ENCODE results near the gene CD99L2.

The CD99L2 gene

GRCh38 chrX:150781677-150782076 is 116.8 kb downstream of the CD99L2 start:
- DNase-seq (ENCODE audit: low read depth): no peak

DNA sequence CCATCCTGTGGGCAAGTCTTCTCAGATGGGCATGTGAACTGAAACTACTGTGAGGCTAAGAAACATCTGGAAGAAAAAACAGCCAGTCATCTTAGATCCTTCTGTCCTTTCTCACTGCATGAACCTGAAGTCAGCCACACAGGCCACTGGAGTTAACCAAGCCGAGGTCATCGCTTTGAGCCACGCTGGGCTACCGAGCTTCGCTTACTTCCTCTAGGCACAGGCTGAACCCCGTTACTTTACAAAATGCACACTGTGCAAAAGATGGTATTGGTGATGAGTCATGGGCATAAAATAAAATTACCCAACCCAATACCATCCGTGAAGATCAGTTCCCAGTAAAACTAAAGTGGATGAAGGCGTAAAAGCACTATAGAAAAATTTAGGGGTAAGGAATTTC is 119.1 kb downstream of the CD99L2 start:
- no peak for DNase-seq (ENCODE audit: low read depth)

DNA sequence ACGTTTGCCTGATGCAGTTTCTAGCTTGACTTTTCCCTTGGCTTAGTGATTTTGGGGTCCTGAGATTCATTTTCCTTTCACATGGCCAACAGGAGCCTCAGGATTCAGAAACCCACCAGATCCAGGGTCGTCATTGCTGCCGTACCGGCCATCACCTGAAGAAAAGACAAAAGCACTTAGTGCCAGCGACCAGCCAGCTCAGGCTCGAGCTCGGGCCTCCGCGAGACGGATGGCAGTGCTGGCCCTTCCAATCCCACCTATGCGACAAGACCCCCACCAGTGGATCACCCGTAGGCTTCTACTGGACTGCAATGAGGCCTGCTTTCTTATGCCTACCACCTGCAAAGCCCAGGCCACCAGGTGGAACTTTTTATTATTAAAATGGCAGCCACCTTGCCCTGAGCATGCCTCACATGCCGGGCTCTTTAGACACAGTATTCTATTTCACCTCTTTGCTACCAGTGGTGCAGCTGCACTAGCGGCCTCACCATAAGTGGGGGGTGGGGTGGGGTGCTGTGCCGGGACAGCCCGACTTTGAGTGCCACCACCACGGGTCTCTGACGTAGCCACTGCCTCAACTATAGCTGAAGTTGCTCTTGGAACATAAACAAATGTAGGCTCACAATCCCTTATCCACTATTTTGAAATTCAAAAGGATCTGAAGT is 121.0 kb downstream of the CD99L2 start:
- no peak for DNase-seq (ENCODE audit: low read depth)

DNA sequence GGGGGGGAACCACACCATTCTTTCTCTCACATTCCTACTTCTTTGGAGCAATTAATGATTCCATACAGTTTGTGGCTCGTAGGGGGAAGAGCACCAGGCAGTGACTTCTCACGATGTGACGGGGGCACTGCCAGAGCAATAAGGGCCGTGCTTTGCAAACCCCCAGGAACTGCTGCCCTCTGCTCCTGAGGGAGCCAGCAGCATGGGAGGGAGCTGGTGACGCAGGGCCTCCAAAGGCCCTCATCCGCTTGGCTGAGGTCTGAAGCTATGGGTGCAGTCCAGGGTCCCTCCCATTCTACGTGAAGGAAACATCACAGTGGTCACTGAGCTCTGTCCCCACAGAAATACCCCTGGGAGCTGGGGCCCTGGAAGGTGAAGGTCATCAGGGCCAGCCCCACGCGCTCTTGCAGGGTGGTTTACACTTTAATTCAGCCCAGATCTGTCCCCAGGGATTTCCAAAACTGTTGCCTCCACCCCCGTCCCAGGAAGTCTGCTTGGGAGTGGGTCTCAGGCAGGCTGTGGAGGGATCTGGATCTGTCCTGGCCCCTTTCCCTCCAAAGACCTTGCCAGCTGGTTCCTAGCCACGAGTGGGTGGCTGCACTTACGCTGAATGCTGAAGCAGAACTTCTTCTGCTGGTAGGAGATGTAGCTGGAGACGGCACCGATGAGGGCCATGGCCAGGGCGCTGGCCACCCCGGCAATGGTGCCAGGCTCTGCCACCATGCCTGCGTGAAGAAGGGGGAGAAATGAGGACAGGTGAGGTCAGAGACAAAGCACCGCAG is 122.7 kb downstream of the CD99L2 start:
- DNase-seq (ENCODE audit: low read depth): no peak

DNA sequence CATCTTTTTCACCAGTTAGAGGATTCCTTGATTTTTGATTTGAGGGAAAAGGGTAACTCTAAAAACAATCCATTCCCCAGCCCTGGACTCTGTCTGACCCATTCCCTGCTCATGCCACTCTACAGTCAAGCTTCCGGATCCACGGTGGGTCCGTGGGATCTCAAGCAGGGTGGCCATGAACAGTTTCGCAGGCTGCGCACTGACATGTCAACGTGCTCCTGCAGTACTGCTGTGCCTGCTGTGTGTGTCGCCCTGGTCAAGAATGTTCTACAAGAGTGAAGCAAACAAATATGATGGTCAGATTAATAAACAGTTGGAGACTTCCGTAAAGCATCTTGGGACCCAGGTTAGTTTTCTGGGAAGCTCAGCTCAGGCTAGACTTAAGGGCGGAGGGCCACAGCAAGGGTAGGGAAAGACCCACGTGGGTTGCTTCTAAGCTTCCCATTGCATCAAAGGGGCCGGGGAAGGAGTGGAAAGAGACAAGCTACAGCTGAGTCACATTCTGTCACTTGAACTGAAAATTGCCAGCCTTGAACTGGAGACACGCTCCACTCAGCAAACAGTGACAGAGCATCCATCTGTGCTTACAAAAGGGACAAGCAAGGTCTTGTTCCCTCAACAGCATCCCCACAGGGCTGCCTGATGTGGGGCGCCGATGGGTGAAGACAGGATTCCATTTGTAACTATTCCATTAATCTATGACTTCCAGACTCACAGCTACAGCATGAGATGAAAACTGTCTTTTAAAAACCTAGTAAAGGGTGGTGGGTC is 123.5 kb downstream of the CD99L2 start:
- no peak for DNase-seq (ENCODE audit: low read depth)

- peak; percentile 7 for DNase-seq (ENCODE audit: low read depth)
These were observed 124.8 kb downstream of the CD99L2 start for GRCh38 chrX:150773634-150774033.

- no peak for DNase-seq (ENCODE audit: low read depth)
These were observed 125.4 kb downstream of the CD99L2 start for GRCh38 chrX:150773117-150773516.

DNA sequence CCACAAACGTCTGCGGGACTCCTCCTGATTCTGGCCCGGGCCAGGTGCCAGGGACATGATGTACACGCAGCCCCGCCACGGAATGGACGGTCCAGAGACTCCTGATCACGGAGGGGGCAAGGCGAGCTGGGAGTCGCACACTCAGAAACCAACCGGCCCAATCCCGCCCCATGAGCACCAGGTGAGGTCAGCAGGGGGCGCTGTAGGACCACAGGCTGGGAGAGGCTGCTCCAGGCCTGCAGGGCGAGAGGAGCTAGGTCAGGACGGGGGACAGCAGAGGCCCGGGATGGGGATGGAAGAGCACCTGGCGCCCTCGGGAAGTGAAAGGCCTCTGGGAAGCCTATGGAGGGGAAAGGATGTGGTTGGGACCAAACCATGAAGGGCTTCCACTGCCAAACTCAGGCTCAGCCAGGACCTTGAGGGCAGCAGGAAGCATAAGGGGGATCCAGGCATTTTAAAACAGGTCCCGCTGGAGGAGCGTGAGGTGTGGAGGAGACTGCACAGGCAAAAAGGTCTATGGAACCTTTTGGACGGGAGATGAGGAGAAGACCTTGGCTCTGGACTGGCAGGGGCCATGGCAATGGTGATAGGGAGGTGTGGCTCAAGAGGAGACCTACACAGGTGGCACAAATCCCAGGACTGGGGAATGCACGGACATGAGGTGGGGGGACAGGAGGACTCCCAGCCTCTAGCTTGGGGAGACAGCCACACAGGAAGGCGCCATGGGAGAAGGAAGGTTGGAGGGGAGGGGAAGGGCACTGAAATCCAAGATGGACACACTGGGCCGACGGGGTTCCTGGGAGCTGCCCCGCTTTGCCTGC is 126.1 kb downstream of the CD99L2 start:
- DNase-seq (ENCODE audit: low read depth): peak; percentile 66

DNA sequence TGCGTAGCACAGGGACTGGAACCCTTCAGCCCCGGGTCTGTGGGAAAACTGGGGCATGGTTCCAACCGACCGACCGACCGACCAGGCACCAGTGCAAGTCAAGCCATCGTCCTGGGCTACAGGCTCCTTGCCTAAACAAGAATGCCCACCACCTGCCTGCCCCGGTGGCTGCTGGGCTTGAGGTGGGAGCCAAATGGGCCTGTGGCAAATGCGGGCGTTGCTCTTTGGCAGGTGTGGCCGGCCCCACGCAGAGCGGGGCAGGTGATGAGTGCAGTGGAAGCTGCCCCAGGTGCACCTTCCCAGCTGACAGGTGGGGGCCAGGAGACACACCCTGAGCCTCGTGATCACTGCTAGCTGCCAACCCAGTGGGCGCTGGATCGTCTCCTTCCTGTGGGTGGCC is 127.4 kb downstream of the CD99L2 start:
- no peak for DNase-seq (ENCODE audit: low read depth)

DNA sequence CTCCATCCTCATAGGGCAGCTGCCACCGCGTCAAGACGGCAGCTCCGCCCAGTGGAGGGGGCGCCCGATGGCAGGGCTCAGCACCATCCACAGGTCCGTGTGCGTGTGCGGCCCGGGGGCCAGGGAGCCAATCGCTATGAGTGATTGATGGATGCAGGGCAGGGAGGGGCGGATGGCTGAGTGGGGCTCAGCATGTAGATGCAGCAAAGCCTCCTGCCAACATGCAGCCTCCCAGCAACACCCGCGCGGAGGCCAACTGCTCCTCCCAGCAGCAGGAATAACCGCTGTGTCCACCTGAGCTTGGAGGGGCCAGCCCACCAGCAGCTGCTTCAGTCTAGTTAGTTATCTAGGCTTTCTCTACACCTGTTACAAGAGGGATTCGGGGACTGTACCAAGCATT is 127.8 kb downstream of the CD99L2 start:
- DNase-seq (ENCODE audit: low read depth): no peak

DNA sequence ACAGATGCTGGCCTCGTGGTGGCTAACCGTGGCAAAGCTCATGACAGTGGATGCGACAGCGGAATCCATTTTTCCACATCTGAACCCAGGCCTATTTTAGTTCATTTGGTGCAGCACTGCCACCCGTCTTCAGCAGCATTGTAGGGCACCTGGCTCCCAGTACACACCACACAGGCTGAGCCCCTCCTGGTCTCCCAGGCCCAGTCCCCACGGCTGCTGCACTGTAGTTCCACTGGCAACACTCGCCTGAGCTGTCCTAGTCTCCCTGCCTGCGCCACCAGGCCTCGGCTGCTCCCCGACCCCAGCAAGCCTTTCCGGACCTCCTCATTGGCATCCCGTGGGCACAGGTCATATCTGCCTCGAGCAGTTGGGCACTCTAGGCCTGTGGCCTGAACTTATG is 129.1 kb downstream of the CD99L2 start:
- no peak for DNase-seq (ENCODE audit: low read depth)

DNA sequence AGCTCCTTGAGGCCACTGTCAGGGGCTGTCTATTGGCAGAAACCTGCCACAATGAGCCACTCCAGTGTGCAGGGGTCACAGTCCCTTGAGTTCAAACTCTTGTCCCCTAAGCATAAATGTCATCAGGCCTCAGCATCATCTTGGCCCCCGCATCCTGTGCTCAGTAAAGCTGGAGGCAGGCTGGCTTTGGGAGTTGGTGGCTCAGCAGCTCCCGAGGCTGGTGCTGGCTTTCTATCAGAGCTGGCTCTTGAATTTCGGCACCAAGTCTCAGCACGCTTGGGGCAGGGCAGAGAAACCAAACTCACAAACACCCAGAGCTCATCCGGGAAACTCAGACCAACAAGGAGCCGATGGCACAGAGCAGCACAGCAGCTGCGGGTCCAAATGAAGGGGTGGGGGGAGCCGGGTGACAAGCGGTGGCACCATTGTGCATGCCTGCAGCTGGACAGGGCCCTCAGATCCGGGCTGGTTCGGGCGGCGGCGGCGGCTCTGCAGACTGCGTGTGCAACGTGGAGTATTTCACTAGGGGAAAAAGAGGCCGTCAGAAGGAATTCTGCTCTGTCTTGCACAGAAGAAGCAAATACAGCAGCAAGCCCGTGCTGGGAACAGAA is 129.8 kb downstream of the CD99L2 start:
- DNase-seq (ENCODE audit: low read depth): no peak

GRCh38 chrX:150768132-150768485 is 130.4 kb downstream of the CD99L2 start:
- DNase-seq (ENCODE audit: low read depth): no peak

DNA sequence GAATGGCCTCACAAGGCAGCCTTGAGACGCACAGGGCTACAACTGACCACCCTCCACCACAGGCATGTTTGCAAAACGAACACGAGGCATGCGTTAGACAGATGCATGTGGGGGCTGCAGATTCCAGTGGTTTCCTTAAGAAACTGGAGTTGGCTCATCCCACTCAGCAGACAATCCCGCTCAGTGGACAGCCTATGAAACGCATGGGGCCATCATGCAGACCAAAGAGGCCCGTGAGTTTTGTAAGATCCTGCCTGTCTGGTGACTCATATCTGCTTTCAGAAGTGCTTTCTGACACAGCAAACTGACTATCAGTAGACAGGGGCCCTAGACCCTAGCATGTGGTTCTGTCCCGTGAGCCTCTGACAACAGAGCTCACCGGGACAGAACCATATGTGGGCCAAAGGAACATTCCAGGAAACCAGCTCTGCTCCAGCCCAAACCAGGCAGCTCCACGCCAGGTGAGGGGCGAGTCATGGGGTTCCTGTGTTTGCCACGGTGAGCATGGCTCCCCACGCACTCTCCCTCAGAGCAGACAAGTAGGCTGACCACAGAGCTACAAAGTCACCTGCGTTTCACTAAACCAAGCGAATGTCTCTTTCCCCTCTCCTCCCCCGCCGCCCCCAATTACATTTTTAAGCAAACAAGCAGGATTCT is 130.9 kb downstream of the CD99L2 start:
- DNase-seq (ENCODE audit: low read depth): peak; percentile 90

DNA sequence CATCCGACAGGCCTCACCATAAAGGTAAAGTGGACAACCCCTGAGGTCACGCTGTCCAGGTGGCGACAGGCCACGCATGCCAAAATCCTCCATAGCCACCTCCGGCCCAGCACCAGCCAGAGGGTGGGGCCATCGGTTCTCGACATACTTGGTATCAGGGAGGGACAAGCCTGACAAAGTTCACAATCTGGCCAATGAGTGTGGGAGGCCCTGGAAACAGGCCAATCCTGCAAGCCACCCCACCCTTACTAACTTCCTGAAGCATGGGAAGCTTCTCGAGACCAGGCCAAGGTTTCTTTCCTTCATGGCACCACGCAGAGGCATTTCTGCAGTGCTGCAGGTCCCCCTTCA is 131.4 kb downstream of the CD99L2 start:
- DNase-seq (ENCODE audit: low read depth): no peak

- DNase-seq (ENCODE audit: low read depth): no peak
These were observed 132.0 kb downstream of the CD99L2 start for GRCh38 chrX:150766351-150767044.

- no peak for DNase-seq (ENCODE audit: low read depth)
These were observed 132.6 kb downstream of the CD99L2 start for GRCh38 chrX:150765782-150766350.

DNA sequence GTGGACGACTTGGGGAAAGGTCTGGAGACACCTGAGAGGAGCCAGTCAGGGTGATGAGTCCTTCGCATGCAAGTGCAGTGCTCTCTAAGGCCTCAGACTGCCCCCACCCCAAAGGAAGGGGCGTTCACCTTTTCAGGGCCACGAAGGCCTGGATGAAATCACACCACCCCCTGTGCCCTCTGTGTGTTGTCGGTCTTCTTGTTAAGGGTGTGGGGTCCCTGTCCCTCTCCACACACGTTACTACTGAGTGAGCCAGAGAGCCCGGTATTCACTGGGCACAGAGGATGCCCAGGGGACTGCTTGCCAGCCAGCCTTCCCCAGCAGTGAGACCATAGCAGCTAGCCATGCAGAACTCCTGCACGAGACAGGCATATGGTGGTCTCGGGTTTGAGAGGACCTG is 133.2 kb downstream of the CD99L2 start:
- no peak for DNase-seq (ENCODE audit: low read depth)

DNA sequence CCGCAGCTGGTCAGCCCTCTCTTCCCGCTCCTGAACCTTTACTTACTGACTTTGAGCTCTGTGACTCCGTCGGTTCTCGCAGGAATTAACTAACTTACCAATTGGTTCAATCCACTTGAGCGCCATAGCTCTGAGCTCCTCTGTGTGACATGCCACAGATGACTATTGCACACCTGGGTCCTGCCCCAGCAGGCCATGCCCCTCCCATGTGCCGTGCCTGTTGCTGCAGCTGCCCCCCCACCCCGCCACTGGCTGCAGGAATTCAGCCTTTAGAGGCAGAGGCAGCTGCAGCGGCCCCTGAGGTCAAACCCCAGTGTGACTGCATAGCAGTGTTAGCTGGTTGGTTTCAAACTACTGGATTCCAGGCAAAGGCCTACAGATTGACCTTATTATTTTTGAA is 134.7 kb downstream of the CD99L2 start:
- no peak for DNase-seq (ENCODE audit: low read depth)

- no peak for DNase-seq (ENCODE audit: low read depth)
These were observed 135.1 kb downstream of the CD99L2 start for GRCh38 chrX:150763303-150763797.
